Endothelial cell of hepatic sinusoid (primary cell): ENCODE measurements around the gene PPTC7.
"Not testable (repeated sequence)": the region's sequence is repeated elsewhere in the genome, so short reads cannot be mapped to it uniquely, and the experiment has no call there.

ENCODE experiments used
- in situ Hi-C: cut with HindIII; loops from 2 replicates; pipeline ENCODE4 v1.10.0; 2017; ENCODE audit warnings: low sequenced_read_pairs

Gene PPTC7

GRCh38 chr12:110537605-110538409 is 45.3 kb downstream of the PPTC7 start:
- in situ Hi-C loops, result loop anchor here (5.0 kb wide), 2 partner anchors 51 to 64 kb away; no protein-coding TSS in a partner anchor

- in situ Hi-C loops, result loop anchor here (5.0 kb wide), 2 partner anchors 50 to 65 kb away; no protein-coding TSS in a partner anchor
Measured at GRCh38 chr12:110536834-110537604, 46.1 kb downstream of the PPTC7 start.

DNA sequence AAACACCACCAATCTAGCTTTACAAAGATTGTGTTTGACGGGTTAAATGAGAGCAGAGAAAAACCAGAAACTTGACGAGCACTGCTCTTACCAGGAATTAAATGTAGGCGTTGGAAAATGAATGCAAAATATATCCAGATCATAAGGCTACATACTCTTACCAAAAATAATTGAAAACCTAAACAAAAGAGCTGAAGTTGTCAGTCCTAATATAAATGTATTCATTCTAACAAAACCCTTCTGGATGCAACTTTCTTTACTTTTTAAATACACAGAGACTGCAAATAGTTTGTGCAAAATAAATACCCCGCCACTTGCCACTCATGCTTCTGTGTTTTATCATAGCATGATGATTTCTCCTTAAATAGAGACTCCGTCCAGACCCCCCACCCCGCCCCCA is 48.3 kb downstream of the PPTC7 start:
- in situ Hi-C loops, result loop anchor here (5.0 kb wide), 2 partner anchors 48 to 67 kb away; no protein-coding TSS in a partner anchor

DNA sequence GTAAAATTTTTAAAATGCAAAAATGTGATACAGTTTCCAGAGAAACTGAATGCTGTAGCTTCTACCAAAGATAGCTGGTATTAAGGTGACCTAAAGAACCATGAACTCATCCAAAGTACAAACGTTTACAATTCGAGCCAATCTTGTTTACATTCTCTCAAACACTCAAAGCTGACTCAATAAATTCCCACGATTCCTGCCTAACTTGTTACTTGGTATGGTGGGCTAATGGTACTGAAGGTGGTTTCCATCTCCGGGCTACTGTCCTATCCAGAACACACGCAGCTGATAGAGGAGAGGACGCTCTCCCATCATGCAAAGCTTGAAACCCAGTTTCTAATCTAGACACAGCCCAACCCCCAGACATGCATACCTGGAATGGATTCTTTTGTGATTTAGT is 49.5 kb downstream of the PPTC7 start:
- in situ Hi-C loops, result no loop called here

- in situ Hi-C loops, result no loop called here
Measured at GRCh38 chr12:110532644-110533043, 50.5 kb downstream of the PPTC7 start.

GRCh38 chr12:110531741-110532333 is 51.3 kb downstream of the PPTC7 start:
- in situ Hi-C loops, result no loop called here

- in situ Hi-C loops, result no loop called here
Measured at GRCh38 chr12:110530511-110530910, 52.6 kb downstream of the PPTC7 start.

DNA sequence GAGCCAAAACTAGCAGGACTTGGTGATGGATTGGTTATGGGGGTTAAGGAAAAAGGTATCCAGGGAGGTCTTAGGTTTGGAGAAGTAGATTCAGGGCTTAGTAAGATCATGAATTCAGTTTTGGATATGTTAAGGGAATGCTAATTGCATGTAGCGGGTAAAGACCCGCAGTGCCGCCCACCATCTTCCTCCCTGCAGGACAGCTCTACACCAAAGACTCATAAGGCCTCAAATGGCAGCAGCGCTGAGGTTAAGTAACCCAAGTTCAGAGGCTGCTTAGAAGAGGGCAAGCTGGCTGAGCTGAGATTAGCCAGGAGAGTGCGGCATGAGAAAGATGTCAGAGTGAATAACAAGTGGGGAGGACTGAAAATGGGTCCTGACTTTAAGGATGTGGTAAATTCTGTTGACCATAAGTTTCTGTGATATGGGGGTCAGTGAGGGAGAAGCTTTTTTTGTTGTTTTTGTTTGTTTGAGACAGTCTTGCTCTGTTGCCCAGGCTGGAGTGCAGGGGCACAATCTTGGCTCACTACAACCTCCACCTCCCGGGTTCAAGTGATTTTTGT is 54.8 kb downstream of the PPTC7 start:
- in situ Hi-C loops, result no loop called here

- in situ Hi-C loops, result not testable (repeated sequence)
Measured at GRCh38 chr12:110520876-110521712, 62.0 kb downstream of the PPTC7 start.

DNA sequence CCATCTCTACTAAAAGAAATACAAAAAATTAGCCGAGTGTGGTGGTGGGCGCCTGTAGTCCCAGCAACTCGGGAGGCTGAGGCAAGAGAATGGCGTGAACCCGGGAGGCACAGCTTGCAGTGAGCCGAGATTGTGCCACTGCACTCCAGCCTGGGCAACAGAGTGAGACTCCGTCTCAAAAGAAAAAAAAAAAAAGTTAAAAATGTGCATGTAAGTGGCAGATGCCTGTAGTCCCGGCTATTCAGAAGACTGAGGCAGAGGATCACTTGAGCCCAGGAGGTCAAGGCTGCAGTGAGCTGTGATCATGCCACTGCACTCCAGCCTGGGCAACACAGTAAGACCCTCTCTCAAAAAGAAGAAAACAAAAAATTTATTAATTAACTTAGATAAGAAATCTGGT is 65.1 kb downstream of the PPTC7 start:
- in situ Hi-C loops, result not testable (repeated sequence)

DNA sequence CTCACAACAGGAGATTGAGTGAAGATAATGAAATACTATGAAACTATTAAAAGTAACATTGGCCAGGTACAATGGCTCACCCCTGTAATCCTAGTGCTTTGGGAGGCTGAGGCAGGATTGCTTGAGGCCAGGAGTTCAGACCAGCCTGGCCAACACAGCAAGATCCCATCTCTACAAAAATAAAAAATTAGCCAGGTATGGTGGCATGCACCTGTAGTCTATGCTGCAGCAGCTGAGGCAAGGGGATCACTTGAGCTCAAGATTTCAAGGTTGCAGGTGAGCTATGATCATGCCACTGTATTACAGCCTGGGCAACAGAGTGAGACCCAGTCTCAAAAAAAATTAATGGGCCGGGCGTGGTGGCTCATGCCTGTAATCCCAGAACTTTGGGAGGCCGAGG is 66.1 kb downstream of the PPTC7 start:
- in situ Hi-C loops, result no loop called here

- in situ Hi-C loops, result no loop called here
Measured at GRCh38 chr12:110514363-110514762, 68.8 kb downstream of the PPTC7 start.

GRCh38 chr12:110513842-110514241 is 69.3 kb downstream of the PPTC7 start:
- in situ Hi-C loops, result no loop called here

- in situ Hi-C loops, result loop anchor here (10.0 kb wide), 1 partner anchor 123 kb away; no protein-coding TSS in a partner anchor
Measured at GRCh38 chr12:110508071-110508586, 75.0 kb downstream of the PPTC7 start.

DNA sequence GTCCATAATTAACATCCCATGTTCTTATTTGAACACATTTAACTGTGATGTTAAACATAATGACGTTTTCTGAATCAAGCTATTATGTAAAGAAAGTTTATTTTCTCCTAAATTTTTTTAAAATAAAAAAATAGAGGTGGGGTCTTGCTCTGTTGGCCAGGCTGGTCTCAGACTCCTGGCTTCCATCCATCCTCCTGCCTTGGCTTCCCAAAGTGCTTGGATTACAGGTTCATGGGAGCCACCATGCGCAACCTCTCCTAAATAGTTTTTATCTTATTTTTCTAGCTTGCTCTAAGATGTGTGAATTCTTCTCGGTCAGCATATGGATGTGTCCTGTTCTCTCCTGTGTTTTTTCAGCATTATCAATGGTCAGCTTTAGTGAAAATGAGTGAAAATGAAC is 77.8 kb downstream of the PPTC7 start:
- in situ Hi-C loops, result loop anchor here (10.0 kb wide), 1 partner anchor 121 kb away; no protein-coding TSS in a partner anchor

DNA sequence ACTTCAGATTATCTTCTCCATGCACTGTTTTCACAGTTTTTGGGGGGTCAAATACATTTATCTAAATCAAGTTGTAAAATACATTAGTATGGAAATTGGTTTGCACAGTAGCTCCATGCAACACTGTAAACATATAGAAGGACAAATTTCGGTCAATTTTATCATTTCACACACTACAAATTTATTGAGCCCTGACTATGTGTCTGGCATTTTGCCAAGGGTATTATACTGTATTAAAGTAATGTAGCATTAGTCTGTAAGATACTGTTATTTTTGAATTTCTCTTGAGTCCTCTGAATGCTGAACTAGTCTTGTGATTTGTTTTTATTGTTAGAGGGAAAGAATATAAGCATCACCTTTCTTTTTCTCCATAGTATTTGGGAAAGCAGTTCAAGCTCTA is 79.7 kb downstream of the PPTC7 start:
- in situ Hi-C loops, result loop anchor here (10.0 kb wide), 1 partner anchor 119 kb away; no protein-coding TSS in a partner anchor

GRCh38 chr12:110501752-110502738 is 81.1 kb downstream of the PPTC7 start, which contains the start of the genes RAD9B and VPS29:
RAD9B (plus strand) TSS chr12:110502331; CDS start chr12:110502338, 7 bp downstream.
VPS29 (minus strand) TSS chr12:110502111; CDS start chr12:110502051, 60 bp downstream.
- in situ Hi-C loops, result loop anchor here (10.0 kb wide), 1 partner anchor 117 kb away; no protein-coding TSS in a partner anchor

- in situ Hi-C loops, result loop anchor here (10.0 kb wide), 1 partner anchor 117 kb away; no protein-coding TSS in a partner anchor
Measured at GRCh38 chr12:110501399-110501751, 81.7 kb downstream of the PPTC7 start.
